GM12873 (cell line): ENCODE results near the gene TMEM132D.

Source experiments
- CTCF ChIP-seq: IDR thresholded peaks from 2 replicates; pipeline ENCODE4 v1.5.1; 2012; ENCODE audit warnings: low read depth, mild to moderate bottlenecking, moderate library complexity, low read length, control low read depth; ENCODE audit not compliant: insufficient read depth; ENCODE audit errors: missing control alignments

The TMEM132D gene

GRCh38 chr12:129696926-129697325 lies 206.9 kb downstream of the TMEM132D start:
- no peak for TF ChIP-seq CTCF

DNA sequence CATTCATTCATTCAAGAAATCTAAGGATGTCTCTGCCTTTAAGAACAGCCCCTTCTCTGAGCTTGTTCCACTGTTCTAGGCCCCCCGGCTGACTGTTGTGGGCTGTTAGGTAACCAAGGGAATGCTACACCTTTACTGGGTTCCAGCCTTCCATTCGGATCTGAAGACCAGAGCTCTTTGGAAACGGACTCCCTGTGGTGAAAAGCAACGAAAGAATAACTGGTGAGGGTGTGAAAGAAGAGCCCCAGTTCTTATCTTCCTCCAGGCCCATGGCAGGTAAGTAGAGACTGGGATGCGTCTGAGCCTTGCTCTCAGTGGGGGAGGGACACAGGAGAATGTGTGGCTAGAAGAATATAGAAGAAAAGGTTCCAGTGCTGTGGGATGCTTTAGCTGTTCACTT lies 207.4 kb downstream of the TMEM132D start:
- no peak for TF ChIP-seq CTCF

GRCh38 chr12:129693731-129694130 lies 210.1 kb downstream of the TMEM132D start:
- TF ChIP-seq CTCF = no peak

DNA sequence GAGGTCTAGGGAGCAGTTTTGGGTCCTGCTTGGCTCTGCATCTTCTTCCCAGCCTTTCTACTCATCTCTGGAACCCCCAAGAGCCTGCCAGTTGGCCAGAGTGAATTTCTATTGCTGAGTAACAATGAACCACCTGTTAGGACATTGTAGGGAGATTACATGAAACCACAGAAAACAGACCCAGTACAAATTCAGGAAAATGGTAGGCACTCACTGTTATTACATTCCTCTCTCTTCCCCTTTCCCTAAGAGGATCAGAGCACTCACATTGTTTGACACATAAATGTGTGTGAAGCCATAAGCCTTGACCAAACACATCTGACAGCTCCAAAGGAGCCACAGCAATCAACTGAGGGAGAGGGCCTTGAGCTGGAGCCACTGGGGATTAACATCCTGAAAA lies 216.1 kb downstream of the TMEM132D start:
- no peak for TF ChIP-seq CTCF

GRCh38 chr12:129681830-129682229 lies 222.0 kb downstream of the TMEM132D start:
- no peak for TF ChIP-seq CTCF

DNA sequence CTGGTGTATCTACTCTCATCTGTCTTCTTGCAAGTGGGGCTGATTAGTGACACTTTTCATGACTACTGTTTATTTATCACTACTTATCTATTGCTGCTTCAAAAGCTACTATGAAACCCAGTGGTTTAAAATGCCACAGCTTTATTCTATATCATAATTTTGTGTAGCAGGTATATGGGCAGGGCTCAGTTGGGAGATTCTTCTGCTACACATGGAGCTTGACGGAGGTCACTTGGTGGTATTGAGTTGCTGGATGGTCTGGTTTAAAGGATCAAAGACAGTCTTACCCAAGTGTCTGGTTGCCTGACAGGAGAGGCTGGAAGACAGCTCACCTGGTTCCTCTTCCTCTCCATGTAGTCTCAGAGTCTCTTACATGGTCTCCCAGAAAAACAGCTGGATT lies 222.7 kb downstream of the TMEM132D start:
- no peak for TF ChIP-seq CTCF

DNA sequence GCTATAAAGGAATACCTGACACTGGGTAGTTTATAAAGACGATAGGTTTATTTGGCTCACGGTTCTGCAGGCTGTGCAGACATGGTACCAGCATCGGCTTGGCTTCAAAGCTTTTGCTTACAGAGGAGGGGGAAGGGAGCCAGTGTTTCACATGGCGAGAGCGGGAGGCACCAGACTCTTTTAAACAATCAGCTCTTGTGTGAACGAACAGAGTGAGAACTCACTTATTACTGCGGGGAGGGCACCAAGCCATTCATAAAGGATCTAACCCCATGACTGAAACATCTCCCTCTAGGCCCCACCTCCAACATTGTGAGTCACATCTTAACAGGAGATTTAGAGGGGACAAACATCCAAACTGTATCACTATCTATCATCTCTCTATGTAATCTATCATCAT lies 227.4 kb downstream of the TMEM132D start:
- no peak for TF ChIP-seq CTCF
